Daoy (cell line): Measurements from ENCODE around the gene HLF. TPM values are rescaled to one million over a fixed set of nuclear protein-coding genes. Genes with fewer than 3 reads are reported as not detected.
A peak's percentile ranks its signal among the peaks of the same experiment; 100 is the strongest.
"Not testable (repeated sequence)": the region's sequence is repeated elsewhere in the genome, so short reads cannot be mapped to it uniquely, and the experiment has no call there.

Source experiments
- DNase-seq: peaks from one replicate; pipeline ENCODE4 v3.0.0-alpha.2; 2015; ENCODE audit warnings: low read depth
- total RNA-seq: library from RNA; depleted of rRNA; stranded (reverse); fragments of >200 nt; shearing (Covaris generic); gene quantifications from 2 replicates; pipeline ENCODE4 v1.2.3, GENCODE V29; 2014

The HLF gene
- total RNA-seq, 1 experiment from 2014 or later, result 0.57 TPM

- no peak for DNase-seq
Observed at GRCh38 chr17:55327225-55328088, 62.7 kb downstream of the HLF start.

GRCh38 chr17:55328514-55328913 lies 63.8 kb downstream of the HLF start:
- DNase-seq, result not testable (repeated sequence)

- no peak for DNase-seq
Observed at GRCh38 chr17:55330344-55330933, 65.7 kb downstream of the HLF start.

- no peak for DNase-seq
Observed at GRCh38 chr17:55332296-55333041, 67.7 kb downstream of the HLF start.

GRCh38 chr17:55334285-55334684 lies 69.5 kb downstream of the HLF start:
- DNase-seq, result peak; percentile 24

- DNase-seq, result no peak
Observed at GRCh38 chr17:55334881-55335540, 70.3 kb downstream of the HLF start.

GRCh38 chr17:55335625-55336024 lies 70.9 kb downstream of the HLF start:
- no peak for DNase-seq

- no peak for DNase-seq
Observed at GRCh38 chr17:55336426-55336825, 71.7 kb downstream of the HLF start.

- DNase-seq, result no peak
Observed at GRCh38 chr17:55340176-55340575, 75.4 kb downstream of the HLF start.

GRCh38 chr17:55340686-55341085 lies 75.9 kb downstream of the HLF start:
- DNase-seq, result no peak

- peak; percentile 54 for DNase-seq
Observed at GRCh38 chr17:55341432-55341831, 76.7 kb downstream of the HLF start.

- no peak for DNase-seq
Observed at GRCh38 chr17:55342800-55343585, 78.2 kb downstream of the HLF start.

- DNase-seq, result no peak
Observed at GRCh38 chr17:55343900-55344513, 79.2 kb downstream of the HLF start.

GRCh38 chr17:55344514-55344997 lies 79.8 kb downstream of the HLF start:
- no peak for DNase-seq

GRCh38 chr17:55345132-55345531 lies 80.4 kb downstream of the HLF start:
- no peak for DNase-seq

GRCh38 chr17:55346658-55347057 lies 81.9 kb downstream of the HLF start:
- no peak for DNase-seq

- no peak for DNase-seq
Observed at GRCh38 chr17:55347341-55347740, 82.6 kb downstream of the HLF start.

- peak; percentile 46 for DNase-seq
Observed at GRCh38 chr17:55348749-55349354, 84.1 kb downstream of the HLF start.

GRCh38 chr17:55350825-55351205 lies 86.1 kb downstream of the HLF start:
- DNase-seq, result no peak

GRCh38 chr17:55351226-55351625 lies 86.5 kb downstream of the HLF start:
- no peak for DNase-seq
